TTC549 (cell line): ENCODE data around the gene SULT2A1.
"Not testable (repeated sequence)": the region's sequence is repeated elsewhere in the genome, so short reads cannot be mapped to it uniquely, and the experiment has no call there.

Experiments used
- FAIRE-seq: peaks from 2 replicates; lab custom pipeline; 2012; peaks lifted over from hg19 to GRCh38; lab: Jason Lieb, UNC

The SULT2A1 gene, protein sequence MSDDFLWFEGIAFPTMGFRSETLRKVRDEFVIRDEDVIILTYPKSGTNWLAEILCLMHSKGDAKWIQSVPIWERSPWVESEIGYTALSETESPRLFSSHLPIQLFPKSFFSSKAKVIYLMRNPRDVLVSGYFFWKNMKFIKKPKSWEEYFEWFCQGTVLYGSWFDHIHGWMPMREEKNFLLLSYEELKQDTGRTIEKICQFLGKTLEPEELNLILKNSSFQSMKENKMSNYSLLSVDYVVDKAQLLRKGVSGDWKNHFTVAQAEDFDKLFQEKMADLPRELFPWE

DNA sequence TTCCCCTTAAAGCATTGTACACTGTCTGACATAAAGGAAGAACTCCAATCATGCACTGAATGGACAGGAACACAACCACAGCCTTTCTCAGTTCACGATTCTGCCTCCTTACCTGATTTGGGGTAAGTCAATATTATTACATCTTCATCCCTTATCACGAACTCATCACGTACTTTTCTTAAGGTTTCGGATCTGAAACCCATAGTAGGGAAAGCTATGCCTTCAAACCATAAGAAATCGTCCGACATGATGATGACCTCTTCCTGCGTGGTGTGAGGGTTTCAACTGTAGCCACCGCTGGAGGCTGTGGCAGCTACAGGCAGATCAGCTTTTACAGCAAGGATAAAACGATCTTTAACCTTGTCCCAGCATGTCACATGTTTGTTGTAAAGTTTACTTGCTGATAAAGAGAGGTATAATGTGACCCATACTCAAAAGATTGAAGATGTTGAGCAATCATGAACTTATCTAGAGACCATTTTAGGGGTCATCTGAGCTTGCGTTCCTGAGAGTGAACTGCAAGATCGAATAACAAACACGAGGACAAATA, at the start of gene SULT2A1:
Gene SULT2A1, minus strand, starts transcription at position 306 of the 550 bp plus-strand sequence. Its CDS starts 58 bp downstream, at position 248.
- FAIRE-seq = no peak

DNA sequence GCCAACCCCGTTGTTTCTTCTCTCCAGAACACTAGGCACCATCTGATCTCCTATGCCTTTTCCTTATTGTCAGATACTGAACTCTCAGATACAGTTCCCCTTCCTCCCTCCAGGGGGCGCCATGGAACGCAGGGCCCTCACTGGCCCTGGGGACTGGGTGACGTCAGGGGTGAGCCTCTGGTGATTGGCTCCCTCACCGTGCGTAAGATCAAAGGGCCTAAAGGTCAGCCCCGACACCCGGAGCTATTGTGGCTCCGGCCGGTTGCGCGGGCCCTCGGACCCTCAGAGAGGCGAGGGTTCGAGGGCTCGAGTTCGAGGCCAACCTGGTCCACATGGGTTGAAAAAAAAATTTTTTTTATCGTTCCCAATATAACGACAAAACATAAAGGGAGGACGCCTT, 42.5 kb upstream of the SULT2A1 start:
- FAIRE-seq = not testable (repeated sequence)

DNA sequence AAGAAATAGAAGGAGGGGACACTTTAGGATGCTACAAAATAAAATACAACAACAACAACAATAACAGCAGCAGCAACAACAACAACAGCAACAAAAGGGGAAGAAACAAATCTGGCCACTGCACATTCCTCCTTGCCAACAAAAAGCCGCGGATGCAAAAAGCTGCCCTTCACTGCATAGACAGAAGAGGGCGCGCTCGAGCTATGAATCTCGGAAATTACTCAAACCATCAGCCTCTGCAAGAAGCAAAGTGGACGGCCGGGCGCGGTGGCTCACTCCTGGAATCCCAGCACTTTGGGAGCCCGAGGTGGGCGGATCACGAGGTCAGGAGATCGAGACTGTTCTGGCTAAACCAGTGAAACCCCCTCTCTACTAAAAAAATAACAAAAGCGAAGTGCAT, 34.0 kb upstream of the SULT2A1 start:
- not testable (repeated sequence) for FAIRE-seq

DNA sequence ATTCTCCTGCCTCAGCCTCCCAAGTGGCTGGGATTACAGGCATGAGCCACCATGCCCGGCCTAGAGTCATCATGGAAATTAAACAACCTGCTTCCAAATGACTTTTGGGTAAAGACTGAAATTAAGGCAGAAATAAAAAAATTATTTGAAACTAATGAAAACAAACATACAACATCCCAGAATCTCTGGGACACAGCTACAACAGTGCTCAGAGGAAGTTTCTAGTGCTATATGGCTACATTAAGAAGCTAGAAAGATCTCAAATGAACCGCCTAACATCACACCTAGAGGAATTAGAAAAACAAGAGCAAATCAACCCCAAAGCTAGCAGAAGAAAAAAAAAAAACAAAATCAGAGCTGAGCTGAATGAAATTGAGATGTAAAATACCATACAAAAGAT, 24.1 kb upstream of the SULT2A1 start:
- not testable (repeated sequence) for FAIRE-seq

DNA sequence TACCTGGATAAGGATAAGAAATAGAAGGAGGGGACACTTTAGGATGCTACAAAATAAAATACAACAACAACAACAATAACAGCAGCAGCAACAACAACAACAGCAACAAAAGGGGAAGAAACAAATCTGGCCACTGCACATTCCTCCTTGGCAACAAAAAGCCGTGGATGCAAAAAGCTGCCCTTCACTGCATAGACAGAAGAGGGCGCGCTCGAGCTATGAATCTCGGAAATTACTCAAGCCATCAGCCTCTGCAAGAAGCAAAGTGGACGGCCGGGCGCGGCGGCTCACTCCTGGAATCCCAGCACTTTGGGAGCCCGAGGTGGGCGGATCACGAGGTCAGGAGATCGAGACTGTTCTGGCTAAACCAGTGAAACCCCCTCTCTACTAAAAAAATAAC, 23.2 kb upstream of the SULT2A1 start:
- not testable (repeated sequence) for FAIRE-seq

DNA sequence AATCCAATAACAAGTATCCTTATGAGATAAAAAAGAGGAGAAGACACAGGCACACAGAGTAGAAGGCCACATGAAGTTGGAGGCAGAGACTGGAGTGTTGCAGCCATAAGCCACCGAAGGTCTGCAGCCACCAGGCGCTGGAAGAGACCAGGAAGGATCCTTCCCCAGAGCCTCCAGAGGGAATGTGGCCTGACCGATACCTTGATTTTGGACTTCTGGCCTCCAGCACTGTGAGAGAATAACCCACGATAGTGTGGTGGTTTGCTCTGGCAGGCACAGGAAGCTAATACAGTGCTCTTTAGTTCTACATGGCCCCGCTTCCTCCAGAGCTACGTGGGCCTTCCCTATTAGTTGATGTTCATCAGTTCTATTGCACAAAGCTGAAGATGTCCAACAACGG, 15.3 kb upstream of the SULT2A1 start:
- no peak for FAIRE-seq

DNA sequence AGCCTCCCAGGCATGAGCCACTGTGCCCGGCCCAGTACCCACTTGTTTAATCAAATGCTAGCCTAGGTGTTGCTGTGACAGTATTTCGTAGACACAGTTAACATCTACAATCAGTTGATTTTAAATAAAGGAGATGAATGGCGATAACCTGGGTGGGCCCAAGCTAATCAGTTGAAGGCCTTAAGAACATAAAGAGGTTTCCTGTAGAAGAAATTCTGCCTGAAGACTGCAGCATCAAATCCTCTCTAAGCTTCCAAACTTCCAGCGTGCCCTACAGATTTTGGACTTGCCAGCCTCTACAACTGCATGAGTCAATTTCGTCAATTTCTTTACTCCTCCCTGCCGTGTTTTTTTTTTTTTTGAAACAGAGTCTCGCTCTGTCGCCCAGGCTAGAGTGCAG, 13.2 kb upstream of the SULT2A1 start:
- FAIRE-seq = no peak

DNA sequence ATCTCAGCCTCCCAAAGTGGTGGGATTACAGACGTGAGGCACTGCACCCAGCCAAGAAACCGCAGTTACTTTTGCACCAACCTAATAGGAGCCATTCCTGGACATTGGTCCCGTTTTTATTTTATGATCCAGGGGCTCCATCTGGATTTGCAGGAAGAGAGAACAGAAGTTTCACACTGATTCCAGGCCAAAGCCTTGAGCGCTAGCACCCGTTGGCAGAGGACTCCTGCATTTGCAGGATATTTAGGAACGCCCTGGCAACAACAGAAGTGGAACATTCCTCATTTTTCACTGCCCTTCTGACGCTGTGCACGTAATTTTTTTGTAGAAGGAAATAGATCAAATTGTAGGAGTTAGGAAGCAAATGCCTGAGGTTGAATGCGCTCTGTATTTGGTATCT, 11.7 kb upstream of the SULT2A1 start:
- no peak for FAIRE-seq

DNA sequence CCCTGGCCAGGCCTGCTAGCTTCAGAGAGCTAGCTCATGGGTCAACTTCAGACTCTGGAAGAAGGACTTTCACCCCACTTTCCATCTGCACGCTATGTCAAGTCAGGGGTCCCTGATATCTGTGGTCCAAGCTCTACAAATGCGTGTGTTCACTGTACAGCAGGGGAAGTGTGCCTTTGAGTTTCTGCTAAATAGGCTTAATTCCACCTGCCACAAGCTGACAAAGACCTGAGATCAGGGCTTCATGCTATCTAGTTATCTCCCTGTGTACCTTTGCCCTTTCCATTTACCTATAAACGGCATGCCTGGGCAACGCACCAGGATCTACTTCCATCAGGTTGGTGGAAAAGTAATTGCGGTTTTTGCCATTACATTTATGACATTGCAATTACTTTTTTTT, 10.7 kb upstream of the SULT2A1 start:
- FAIRE-seq = no peak

DNA sequence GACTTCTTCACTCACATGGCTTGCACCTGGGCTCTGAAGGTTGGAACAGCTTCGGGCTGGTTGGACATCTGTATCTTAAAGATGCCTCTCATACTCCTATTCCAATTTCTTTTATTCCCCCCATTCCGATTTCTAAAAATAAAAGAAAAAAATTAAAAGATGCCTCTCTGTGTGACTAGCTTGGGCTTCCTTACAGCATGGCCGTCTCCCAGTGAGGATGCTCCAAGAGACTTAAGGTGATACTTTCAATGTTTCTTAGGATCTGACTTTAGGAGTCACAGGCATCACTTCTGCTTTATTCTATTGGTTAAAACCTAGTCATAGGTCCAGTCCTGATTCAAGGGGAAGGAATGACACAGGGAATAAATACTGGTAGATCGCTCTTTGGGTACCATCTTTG, 9.9 kb upstream of the SULT2A1 start:
- FAIRE-seq = no peak

DNA sequence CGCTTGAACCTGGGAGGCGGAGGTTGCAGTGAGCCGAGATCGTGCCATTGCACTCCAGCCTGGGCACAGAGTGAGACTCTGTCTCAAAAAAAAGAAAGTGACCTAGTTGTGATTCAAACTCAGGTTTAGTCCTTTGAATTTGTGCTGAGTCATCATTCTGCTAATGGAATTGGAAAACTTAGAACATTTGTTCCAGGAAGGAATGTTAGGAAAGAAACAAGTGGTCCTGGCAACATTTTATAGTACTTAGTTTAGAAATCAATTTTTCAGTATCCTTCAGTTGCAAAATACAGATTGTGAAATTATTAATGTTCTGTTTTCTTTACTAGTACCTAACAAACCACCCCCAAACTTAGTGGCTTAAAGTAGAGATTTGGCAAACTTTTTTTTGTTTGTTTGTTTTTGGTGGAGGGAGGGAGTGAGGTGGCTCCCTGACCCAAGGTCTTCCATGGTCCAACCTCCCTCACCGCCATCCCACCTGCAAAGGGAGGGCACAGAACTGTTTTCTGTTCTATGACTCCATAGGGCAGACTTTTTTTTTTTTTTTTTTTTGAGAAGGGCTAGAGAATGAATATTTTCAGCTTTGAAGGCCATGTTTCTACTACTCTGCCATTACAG, 9.2 kb upstream of the SULT2A1 start:
- FAIRE-seq = no peak

DNA sequence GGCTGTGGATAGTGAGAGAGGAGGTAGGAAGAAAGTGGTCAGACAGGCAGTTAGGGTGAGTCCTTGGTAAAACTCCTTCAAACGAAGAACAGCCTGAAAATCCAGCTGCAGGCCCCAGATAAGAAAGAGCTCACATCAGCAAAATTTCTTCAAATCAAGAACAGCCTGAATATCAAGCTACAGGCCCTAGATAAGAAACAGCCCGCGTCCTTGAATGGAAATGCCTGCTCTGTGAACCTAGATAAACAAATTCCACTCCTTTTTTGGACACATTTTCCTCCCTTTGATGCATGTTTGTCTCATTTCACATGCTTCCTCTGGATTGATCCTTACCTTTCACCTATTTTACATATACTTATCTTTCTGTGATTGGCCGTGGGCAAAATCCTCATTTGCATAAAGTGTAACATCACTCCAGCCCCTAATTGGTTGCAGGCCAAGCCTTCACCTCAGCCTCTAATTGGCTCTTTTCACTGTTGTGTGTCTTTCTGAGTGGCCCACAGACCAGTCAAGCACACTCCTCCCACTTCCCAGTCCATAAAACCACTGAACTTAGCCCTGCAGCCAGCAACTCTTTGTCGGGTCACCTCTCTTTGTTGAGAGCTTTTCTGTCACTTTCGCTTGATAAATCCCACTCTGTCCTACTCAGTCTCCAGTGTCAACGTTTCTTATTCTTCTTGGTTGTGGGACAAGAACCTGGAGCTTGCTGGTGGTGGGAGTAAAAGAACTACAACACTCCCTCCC, 6.0 kb upstream of the SULT2A1 start:
- FAIRE-seq = no peak

DNA sequence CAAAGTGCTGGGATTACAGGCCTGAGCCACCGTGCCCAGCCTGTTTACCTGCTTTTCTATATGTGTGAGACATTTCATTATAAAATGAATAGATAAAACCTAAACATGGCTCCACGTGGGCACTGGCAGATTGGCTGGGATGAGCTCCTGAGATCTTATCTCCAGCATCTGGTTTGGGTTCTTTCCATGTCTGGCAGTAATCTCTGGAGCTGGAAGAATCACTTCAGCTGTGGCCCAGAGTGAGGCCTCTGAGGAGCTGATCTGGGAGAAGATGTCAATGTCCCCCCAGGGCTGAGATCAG, 5.5 kb upstream of the SULT2A1 start:
- FAIRE-seq = no peak

DNA sequence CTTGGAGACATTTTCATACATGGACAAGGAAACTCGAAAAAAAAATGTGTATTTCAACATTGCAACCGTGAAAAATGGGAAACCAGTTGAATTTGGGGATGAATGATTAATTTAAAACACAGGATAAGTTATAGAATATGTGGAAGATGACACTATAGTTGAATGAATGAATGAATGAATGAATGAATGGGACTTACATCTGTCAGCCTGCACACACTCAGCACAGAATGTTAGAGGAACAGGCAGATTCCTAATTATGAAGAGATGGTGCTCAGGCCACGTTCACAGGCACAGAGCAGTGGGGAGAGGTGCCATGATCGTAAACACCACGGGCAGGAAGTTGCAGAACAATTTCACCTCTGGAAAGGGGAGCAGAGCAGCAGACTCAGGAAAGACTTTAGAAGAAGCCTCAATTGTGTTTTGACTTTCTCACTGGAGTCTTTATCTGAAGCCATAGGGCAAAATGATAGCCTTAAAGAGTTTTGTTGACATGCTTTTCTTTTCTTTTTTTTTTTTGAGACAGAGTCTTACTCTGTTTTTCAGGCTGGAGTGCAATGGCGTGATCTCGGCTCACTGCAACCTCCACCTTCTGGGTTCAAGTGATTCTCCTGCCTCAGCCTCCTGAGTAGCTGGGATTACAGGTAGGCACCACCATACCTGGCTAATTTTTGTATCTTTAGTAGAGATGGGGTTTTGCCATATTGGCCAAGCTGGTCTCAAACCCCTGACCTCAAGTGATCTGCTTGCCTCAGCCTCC, 4.9 kb upstream of the SULT2A1 start:
- FAIRE-seq = no peak

DNA sequence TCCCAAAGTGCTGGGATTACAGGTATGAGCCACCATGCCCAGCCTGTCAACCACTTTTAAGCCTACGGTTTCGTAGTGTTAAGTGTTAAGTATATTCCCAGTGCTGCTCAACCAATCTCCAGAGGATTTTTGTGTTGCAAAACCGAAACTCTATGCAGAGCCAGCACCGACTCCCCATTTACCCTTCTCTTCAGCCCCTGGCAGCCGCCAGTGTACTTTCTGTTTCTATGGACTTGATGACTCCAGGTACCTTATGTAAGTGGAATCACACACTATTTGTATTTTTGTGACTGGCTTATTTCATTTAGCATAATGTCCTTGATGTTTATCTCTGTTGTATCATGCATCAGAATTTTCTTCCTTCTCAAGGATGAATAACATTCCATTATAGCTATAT, 1.1 kb downstream of the SULT2A1 start:
- FAIRE-seq = no peak

DNA sequence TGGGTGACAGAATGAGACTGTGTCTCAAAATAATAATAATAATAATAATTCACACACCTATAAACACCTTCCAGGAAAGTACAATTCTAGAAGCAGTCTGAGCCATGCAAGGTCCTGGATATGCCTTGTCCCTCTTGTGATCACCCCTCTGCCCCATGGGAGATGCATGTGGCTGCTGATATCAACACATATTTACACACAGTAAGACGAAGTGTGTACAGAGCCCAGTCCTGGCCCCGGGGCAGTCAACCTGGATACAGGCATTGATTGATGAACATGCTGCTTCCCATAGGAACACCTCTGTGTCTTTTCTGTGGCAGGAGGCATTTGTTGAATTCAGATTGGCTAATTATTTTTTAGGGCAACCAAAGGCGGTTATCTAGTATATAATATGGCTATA, 3.2 kb downstream of the SULT2A1 start:
- FAIRE-seq = no peak

DNA sequence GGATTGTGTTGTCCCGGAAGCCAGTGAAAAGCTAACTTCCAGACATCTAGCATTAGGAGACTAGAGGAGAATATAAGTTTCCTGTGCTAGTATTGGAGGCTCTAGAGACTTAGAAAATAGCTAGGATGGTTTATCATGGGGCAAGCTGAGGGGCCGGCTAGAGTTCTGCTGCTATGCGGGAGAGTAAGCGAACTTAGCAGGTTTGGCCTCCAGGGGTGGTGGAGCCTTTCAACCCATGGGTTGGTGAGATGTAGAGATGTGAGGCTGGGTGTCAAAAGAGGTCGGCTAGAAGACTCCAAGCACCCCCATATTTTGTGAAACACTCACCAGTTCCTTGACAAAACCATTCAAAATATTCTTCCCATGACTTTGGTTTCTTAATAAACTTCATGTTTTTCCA, 4.4 kb downstream of the SULT2A1 start:
- no peak for FAIRE-seq

DNA sequence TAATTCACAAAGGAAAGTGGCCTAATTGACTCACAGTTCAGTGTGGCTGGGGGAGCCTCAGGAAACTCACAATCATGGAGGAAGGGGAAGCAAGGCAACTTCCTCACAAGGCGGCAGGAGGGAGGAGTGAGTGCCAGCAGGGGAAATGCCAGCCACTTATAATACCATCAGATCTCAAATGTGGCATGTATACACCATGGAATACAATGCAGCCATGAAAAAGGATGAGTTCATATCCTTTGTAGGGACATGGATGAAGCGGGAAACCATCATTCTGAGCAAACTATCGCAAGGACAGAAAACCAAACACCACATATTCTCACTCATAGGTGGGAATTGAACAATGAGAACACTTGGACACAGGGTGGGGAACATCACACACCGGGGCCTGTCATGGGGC, 6.7 kb downstream of the SULT2A1 start:
- not testable (repeated sequence) for FAIRE-seq

DNA sequence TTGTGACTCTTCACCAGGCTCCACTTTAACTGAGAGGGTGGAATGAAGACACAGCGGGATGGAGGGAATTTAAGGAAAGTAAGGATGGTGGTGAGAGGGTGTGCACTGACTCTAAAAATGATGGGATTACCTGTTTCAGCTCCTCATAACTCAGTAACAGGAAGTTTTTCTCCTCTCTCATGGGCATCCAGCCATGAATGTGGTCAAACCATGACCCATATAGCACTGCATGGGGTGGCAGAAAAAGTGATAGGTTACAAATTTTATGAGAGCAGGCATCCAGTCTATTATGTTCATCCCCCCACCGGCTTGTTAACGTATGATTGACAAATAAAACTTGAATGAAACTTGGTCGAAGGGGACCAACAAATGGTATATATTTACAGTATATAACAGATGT, 7.2 kb downstream of the SULT2A1 start:
- FAIRE-seq = no peak

DNA sequence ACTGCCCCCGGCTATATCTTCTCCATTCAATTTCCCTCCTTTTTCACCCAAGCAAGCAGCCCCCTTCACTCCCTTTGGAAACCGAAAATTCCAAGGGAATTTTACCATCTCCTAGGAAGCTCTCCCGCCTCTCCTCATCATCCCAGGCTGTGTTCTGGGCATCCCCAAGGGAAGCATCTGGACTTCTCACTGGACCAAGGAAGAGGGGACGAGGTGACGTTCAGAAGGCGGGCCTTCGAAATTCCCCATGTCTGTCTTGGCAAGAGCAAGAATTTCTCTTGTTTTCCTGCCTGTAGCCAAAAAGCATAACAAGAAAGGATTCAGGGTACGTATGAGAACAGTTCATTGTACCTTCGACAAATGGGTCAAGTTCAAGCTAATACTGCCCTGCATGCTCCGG, 20.9 kb downstream of the SULT2A1 start:
- FAIRE-seq = no peak

DNA sequence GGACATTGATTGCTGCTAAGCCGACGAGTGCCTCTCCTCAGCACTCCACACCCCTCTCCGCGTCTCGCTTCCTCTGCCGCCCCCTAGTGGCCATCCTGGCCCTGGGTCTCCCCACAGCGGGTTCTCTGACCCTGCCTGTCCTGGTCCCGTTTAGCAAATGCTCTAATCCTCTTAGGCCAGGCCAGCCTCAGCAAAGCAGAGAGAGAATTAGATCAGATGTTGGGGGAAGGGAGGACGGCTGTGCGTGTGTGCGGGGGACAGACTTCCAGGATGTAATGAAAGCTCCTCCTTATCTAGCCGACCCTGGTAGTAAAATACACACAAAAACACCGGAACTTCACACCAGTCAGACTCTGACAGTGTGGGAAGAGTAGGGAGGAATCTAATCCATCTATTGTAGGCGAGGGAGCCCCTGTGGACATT, 22.6 kb downstream of the SULT2A1 start:
- FAIRE-seq = peak; percentile 73

DNA sequence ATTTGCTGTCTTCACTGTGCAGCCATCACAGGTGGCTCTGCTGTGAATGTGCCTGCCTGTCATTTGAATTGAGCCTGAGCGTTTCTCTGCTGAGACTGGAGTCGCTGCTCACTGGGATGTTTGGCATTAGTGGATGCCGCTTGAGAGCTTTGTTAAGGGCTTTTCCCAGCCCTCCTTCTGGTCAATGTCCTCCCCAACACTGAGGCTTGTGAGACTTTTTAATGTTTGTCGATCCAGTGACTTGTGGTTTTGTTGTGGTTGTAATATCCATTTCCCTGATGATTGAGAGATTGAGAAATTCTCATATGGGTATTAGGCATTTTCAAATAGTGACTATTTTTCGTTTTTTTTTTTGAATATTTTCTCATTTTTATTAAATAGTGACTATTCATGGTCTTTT, 24.5 kb downstream of the SULT2A1 start:
- no peak for FAIRE-seq
